HUDEP-2 (cell line): ENCODE measurements around the gene CRB2.

Source experiments
- DNase-seq, 76 experiments: peaks; one replicate each; lab custom pipeline; 2025; ENCODE audit not compliant: unreplicated experiment in 76 of 76; lab: John Stamatoyannopoulos, UW

Gene CRB2

GRCh38 chr9:123418052-123418430 lies 62.0 kb downstream of the CRB2 start:
- no peak for DNase-seq

GRCh38 chr9:123418506-123418905 lies 62.5 kb downstream of the CRB2 start:
- DNase-seq = no peak

GRCh38 chr9:123419091-123419490 lies 63.1 kb downstream of the CRB2 start:
- no peak for DNase-seq

- no peak for DNase-seq
Observed at GRCh38 chr9:123419721-123420591, 64.0 kb downstream of the CRB2 start.

GRCh38 chr9:123420592-123421111 lies 64.7 kb downstream of the CRB2 start:
- DNase-seq = no peak

GRCh38 chr9:123421186-123421585 lies 65.2 kb downstream of the CRB2 start:
- DNase-seq = no peak

GRCh38 chr9:123421801-123422455 lies 65.9 kb downstream of the CRB2 start:
- no peak for DNase-seq

- no peak for DNase-seq
Observed at GRCh38 chr9:123422635-123423310, 66.8 kb downstream of the CRB2 start.

- DNase-seq = no peak
Observed at GRCh38 chr9:123423311-123423640, 67.3 kb downstream of the CRB2 start.

GRCh38 chr9:123424131-123424530 lies 68.1 kb downstream of the CRB2 start:
- DNase-seq = no peak

- DNase-seq = no peak
Observed at GRCh38 chr9:123424552-123425225, 68.7 kb downstream of the CRB2 start.

GRCh38 chr9:123425261-123425821 lies 69.3 kb downstream of the CRB2 start:
- DNase-seq = no peak

- DNase-seq = no peak
Observed at GRCh38 chr9:123425836-123426365, 69.9 kb downstream of the CRB2 start.

- no peak for DNase-seq
Observed at GRCh38 chr9:123426406-123426805, 70.4 kb downstream of the CRB2 start.
